HEK293T (cell line): ENCODE data around the gene CCT6A.
A peak's percentile ranks its signal among the peaks of the same experiment; 100 is the strongest.
"Not testable (repeated sequence)": the region's sequence is repeated elsewhere in the genome, so short reads cannot be mapped to it uniquely, and the experiment has no call there.

Source experiments
- CTCF ChIA-PET: fragments of 350-600 bp; formaldehyde crosslinking; extraction: SDS; loops from one replicate; lab custom pipeline; 2021; ENCODE audit warnings: antibody characterized with exemption, inconsistent platforms; lab: Yijun Ruan, JAX
- POLR2A ChIA-PET: fragments of 350-600 bp; formaldehyde crosslinking; extraction: SDS; loops from one replicate; lab custom pipeline; 2020; ENCODE audit warnings: antibody characterized with exemption, inconsistent platforms; lab: Yijun Ruan, JAX
- DNase-seq: peaks from one replicate; pipeline ENCODE4 v3.0.0; 2012; ENCODE audit warnings: mixed read lengths; ENCODE audit errors: extremely low spot score
- ARNT ChIP-seq: fragments of 450-650 bp; IDR thresholded peaks from 2 replicates; pipeline ENCODE4 v1.6.1; 2017; ENCODE audit warnings: mild to moderate bottlenecking
- BHLHE40 ChIP-seq: fragments of 450-650 bp; IDR thresholded peaks from 2 replicates; pipeline ENCODE4 v1.6.1; 2016; ENCODE audit warnings: mild to moderate bottlenecking, moderate library complexity, borderline replicate concordance
- CTBP1 ChIP-seq: fragments of 450-650 bp; IDR thresholded peaks from 2 replicates; pipeline ENCODE4 v1.6.1; 2016; ENCODE audit warnings: borderline replicate concordance
- ELF4 ChIP-seq: fragments of 450-650 bp; IDR thresholded peaks from 2 replicates; pipeline ENCODE4 v1.6.1; 2017; ENCODE audit warnings: antibody characterized with exemption
- FOXA1 ChIP-seq: fragments of 450-650 bp; IDR thresholded peaks from 2 replicates; pipeline ENCODE4 v1.6.1; 2016; ENCODE audit warnings: mild to moderate bottlenecking
- FOXK2 ChIP-seq: fragments of 450-650 bp; IDR thresholded peaks from 2 replicates; pipeline ENCODE4 v1.6.1; 2016; ENCODE audit warnings: mild to moderate bottlenecking
- FOXM1 ChIP-seq: fragments of 450-650 bp; IDR thresholded peaks from 2 replicates; pipeline ENCODE4 v1.6.1; 2017; ENCODE audit warnings: mild to moderate bottlenecking, borderline replicate concordance
- HDGF ChIP-seq: fragments of 450-650 bp; IDR thresholded peaks from 2 replicates; pipeline ENCODE4 v1.6.1; 2017; ENCODE audit warnings: antibody characterized with exemption, borderline replicate concordance
- L3MBTL2 ChIP-seq: fragments of 450-650 bp; conservative IDR thresholded peaks from 2 replicates; pipeline ENCODE4 v1.6.1; 2016; ENCODE audit warnings: mild to moderate bottlenecking
- LEF1 ChIP-seq: fragments of 450-650 bp; IDR thresholded peaks from 2 replicates; pipeline ENCODE4 v1.6.1; 2017; ENCODE audit warnings: mild to moderate bottlenecking, borderline replicate concordance
- NFRKB ChIP-seq: fragments of 450-650 bp; IDR thresholded peaks from 2 replicates; pipeline ENCODE4 v1.6.1; 2016; ENCODE audit warnings: mild to moderate bottlenecking, moderate library complexity
- SP1 ChIP-seq: fragments of 450-650 bp; IDR thresholded peaks from 2 replicates; pipeline ENCODE4 v1.6.1; 2017
- SUZ12 ChIP-seq: fragments of 450-650 bp; IDR thresholded peaks from 2 replicates; pipeline ENCODE4 v1.6.1; 2016; ENCODE audit warnings: mild to moderate bottlenecking
- TARDBP ChIP-seq: fragments of 450-650 bp; IDR thresholded peaks from 2 replicates; pipeline ENCODE4 v1.6.1; 2016
- ZNF384 ChIP-seq: fragments of 450-650 bp; IDR thresholded peaks from 2 replicates; pipeline ENCODE4 v1.6.1; 2016
- TF ChIP-seq, protein P1 (sequence below): fragments of 450-650 bp; IDR thresholded peaks from 2 replicates; pipeline ENCODE4 v1.6.1; 2016

The CCT6A gene

DNA sequence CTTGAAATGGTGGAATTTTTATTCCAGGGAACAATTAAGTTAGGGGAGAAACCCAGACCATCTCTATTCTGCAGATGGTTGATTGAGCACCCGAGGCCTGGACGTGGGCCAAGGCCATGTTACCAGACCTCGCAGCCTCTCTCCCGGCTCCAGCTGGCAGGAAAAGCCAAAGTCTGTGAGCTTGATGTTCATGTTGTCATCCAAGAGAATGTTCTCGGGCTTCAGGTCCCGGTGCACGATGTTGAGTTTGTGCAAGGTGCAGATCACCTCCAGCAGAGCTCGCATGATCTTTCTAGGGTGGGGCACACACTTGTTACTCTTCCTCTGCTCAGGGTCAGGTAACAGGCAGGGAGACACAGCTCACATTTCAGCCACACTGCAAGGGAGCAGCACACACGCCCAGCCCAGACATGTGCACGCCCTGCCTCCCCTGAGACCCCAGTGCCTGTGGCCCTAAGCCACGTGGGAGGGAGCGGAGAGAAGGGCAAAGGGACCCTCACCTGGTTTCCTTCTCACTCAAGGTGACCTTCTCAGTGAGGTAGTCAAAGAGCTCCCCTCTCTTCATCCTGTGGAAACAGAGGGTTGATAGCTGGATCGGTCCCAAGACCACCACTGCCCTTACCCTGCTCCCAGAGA is 31.7 kb downstream of the CCT6A start:
- DNase-seq, result no peak
- CTCF ChIA-PET, result no interaction called here
- TF ChIP-seq BHLHE40, result no peak
- TF ChIP-seq FOXK2, result no peak
- TF ChIP-seq FOXM1, result no peak
- TF ChIP-seq CTBP1, result no peak
- no peak for TF ChIP-seq FOXA1
- TF ChIP-seq SUZ12, result no peak
- no peak for TF ChIP-seq LEF1
- TF ChIP-seq NFRKB, result no peak
- no peak for TF ChIP-seq L3MBTL2
- no peak for TF ChIP-seq ARNT
- TF ChIP-seq, protein P1, sequence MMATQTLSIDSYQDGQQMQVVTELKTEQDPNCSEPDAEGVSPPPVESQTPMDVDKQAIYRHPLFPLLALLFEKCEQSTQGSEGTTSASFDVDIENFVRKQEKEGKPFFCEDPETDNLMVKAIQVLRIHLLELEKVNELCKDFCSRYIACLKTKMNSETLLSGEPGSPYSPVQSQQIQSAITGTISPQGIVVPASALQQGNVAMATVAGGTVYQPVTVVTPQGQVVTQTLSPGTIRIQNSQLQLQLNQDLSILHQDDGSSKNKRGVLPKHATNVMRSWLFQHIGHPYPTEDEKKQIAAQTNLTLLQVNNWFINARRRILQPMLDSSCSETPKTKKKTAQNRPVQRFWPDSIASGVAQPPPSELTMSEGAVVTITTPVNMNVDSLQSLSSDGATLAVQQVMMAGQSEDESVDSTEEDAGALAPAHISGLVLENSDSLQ, result no peak
- no peak for TF ChIP-seq ZNF384
- TF ChIP-seq SP1, result no peak
- POLR2A ChIA-PET, result interaction anchor here (1.9 kb wide), 1 partner anchor 23 kb away, joined by 5 read pairs; the partner anchor contains the start of gene CHCHD2

DNA sequence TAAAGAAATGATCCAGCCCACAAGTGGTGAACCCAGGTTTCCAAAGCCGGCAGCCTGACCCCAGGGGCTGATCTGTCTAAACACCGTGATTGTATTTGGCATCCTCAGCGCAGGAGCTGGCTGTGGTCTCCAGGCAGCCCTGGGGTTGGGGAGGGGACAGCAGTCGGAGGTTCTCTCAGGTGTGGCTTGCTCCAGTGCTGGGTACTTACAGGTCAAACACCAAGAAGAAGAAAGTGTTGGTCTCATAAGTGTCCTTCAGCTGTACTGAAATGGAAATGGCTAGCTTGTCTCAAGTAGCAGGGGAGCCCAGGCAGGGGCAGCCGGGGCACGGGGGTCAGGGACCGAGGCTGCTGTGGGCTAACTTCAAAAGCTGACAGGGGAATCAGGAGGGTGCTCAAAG is 35.2 kb downstream of the CCT6A start:
- no peak for TF ChIP-seq LEF1
- no peak for TF ChIP-seq NFRKB
- TF ChIP-seq L3MBTL2, result no peak
- TF ChIP-seq FOXA1, result no peak
- ChIA-PET POLR2A (no interaction called here), CTCF (no interaction called here)
- no peak for DNase-seq

DNA sequence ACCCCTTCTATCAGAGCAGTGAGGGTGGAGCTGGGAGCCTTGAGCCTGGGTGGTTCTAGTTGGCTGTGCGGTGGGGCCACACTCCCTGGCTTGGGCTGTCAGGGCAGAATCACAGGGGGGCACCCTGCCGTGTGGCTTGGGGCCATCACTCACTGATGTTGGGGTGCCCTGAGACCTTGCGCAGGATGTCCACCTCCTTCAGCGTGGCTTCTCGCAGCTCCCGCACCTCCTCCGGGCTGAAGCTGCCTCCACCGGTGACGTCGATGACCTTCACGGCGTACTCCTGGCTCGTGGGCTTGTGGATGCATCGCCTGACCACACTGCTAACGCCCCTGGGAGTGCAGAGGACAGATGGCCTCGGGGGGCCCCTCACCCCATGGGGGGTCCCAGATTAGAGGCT is 35.9 kb downstream of the CCT6A start:
- CTCF ChIA-PET, result no interaction called here
- no peak for DNase-seq
- POLR2A ChIA-PET, result interaction anchor here (0.6 to 1.2 kb wide), 2 partner anchors 19 to 721 kb away, joined by 3 to 4 read pairs; partner anchors contain the start of gene CHCHD2
- TF ChIP-seq HDGF, result no peak
- TF ChIP-seq ARNT, result no peak
- TF ChIP-seq L3MBTL2, result no peak
- no peak for TF ChIP-seq LEF1
- no peak for TF ChIP-seq ELF4
- no peak for TF ChIP-seq SUZ12
- TF ChIP-seq, protein P1, result no peak
- no peak for TF ChIP-seq ZNF384
- no peak for TF ChIP-seq TARDBP
- no peak for TF ChIP-seq NFRKB
- TF ChIP-seq FOXM1, result no peak
- no peak for TF ChIP-seq CTBP1
- TF ChIP-seq BHLHE40, result no peak
- no peak for TF ChIP-seq SP1
- TF ChIP-seq FOXK2, result no peak
- no peak for TF ChIP-seq FOXA1

DNA sequence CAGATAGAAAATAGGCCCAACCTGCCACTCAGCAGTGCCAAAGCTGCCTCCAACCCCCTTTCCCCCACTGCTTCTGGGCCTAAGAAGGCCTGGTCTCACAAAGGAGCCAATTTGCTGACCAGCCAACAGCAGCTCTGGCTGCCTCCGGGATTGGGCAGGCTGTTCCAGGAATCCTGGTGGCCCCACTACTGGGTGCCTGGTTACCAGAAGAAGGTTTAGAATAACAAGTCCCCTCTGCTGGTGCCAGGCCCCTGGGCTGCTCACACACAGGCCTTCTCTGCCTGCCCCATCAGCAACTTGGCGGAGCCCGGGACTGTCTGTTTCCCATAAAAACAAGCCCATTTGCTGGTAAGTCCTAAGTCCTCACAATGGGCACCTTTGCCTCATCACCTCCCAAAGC is 40.0 kb downstream of the CCT6A start:
- no peak for DNase-seq
- no peak for TF ChIP-seq NFRKB
- no peak for TF ChIP-seq TARDBP
- TF ChIP-seq LEF1, result no peak
- TF ChIP-seq SUZ12, result no peak
- TF ChIP-seq FOXA1, result no peak
- TF ChIP-seq HDGF, result no peak
- no peak for TF ChIP-seq ARNT
- TF ChIP-seq, protein P1, result no peak
- no peak for TF ChIP-seq BHLHE40
- no peak for TF ChIP-seq ELF4
- no peak for TF ChIP-seq L3MBTL2
- ChIA-PET POLR2A (interaction anchor here (0.7 kb wide), 1 partner anchor 15 kb away, joined by 5 read pairs; the partner anchor contains the start of gene CHCHD2), CTCF (no interaction called here)

DNA sequence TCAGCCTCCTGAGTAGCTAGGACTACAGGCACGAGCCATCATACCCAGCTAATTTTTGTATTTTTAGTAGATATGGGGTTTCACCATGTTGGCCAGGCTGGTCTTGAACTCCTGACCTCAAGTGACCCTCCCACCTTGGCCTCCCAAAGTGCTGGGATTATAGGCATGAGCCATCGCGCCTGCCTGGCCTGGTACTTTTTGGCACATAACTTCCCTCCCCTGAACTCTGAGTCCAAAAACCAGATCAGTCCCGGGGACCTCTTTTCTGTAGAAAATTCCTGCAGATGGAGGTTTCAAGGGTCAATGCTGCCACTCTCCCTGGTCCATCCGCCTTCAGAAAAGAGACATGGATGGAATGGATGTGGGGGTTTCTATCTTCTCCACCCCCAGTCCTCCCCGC is 40.8 kb downstream of the CCT6A start:
- ChIA-PET POLR2A (interaction anchor here (0.7 to 1.0 kb wide), 2 partner anchors 14 kb away, joined by 5 read pairs; partner anchors contain the start of gene CHCHD2), CTCF (interaction anchor here (1.5 kb wide), 1 partner anchor 17 kb away, joined by 4 read pairs; no protein-coding TSS in a partner anchor)
- not testable (repeated sequence) for DNase-seq

DNA sequence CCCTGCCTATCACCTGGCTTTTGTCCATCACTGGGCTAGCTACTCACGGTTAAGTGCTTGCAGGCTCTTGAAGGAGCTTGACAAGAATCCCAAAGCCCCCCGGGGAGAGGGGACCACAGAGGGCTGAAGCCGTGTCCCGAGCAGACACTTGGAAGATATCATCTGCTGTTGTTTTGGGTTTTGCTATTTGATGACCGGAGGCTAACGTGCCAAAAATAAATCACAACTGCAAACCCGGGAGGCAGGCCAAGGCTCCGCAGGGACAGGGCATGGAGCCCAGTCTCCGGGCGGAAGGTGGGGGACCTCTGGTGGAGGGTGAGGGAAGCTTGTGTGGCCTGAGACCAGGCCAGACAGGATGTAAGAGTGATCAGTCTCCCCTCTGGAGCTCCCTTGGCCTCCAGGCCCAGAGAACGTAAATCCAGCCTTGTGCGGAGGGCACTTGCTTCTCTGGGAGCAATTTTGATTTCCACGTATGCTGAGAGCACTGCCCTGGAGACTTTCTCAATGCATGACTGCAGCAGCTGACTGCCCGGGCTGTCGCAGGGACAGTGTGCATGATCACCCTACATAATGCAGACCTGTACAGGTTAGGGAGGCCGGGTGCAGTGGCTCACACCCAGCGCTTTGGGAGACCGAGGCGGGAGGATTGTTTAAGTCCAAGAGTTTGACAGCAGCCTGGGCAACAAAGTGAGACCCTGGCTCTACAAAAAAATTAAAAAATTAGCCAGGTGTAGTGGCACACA is 41.4 kb downstream of the CCT6A start, which contains the start of gene PHKG1:
PHKG1 (minus strand) TSS at position 164 of the 743 bp plus-strand sequence. CDS start 4,011 bp downstream, outside the sequence.
- TF ChIP-seq LEF1, result no peak
- TF ChIP-seq, protein P1, result no peak
- TF ChIP-seq BHLHE40, result no peak
- no peak for TF ChIP-seq FOXK2
- TF ChIP-seq ZNF384, result no peak
- no peak for TF ChIP-seq ELF4
- no peak for TF ChIP-seq CTBP1
- TF ChIP-seq NFRKB, result no peak
- TF ChIP-seq ARNT, result no peak
- no peak for TF ChIP-seq SUZ12
- TF ChIP-seq HDGF, result no peak
- TF ChIP-seq FOXA1, result no peak
- POLR2A ChIA-PET, result interaction anchor here (1.0 kb wide), 1 partner anchor 13 kb away, joined by 5 read pairs; the partner anchor contains the start of gene CHCHD2
- CTCF ChIA-PET, result interaction anchor here (1.5 kb wide), 1 partner anchor 18 kb away, joined by 4 read pairs; no protein-coding TSS in a partner anchor
- peak; percentile 60 for DNase-seq
